ENCODE measurements around the gene SYDE2. TPM values are rescaled to one million over a fixed set of nuclear protein-coding genes. Genes with fewer than 3 reads are reported as not detected.
"Not testable (repeated sequence)": the region's sequence is repeated elsewhere in the genome, so short reads cannot be mapped to it uniquely, and the experiment has no call there.

SYDE2 gene
- total RNA-seq, 2 donors from 2014 or later = 12.2 to 17.5 TPM

DNA sequence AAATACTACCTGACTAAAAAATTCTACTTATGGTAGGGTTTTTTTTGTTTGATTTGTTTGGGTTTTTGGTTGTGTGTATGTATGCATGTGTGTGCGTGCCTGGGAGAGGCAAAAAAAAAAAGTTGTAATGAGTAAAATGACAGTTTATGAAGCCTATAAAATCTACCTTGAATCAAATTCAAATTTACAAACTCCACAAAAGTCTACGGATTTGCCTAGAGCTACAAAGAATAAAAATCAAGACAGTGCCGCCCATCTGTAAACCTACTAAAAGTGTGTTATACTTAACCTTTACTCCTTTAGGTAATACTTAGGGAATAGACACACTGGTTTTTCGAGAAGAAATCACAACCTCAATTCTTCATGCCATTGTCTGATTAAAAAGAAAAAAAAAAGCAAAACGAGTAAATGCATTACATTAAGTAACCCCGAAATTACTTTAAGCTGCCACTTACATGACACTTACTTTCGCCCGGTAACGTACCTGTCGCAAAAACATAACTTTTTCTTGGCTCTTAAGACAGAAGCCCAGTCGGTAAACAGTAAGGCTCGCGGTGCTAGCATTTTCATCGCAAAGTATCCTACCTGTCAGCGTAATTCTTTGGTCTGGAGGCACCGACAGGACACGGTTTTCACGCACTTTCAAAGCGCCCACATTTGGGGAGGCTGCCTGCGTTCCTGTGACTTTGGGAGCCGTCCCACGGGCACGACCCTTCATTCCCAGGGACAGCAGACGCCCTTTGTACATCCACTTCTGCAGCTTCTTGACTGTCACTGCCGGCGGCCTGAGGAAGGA is 951 bp downstream of the SYDE2 start:
- ATAC-seq = no peak
- TF ChIP-seq CTCF (IDR thresholded peaks at IDR 0.05) (no peak), POLR2A (IDR thresholded peaks at IDR 0.05) (peak in 1 of 3 donors; percentile 31)
- peaks cover 39% of the 10 kb centered on the region for H3K4me1 ChIP-seq
- H3K36me3 ChIP-seq (replicated peaks in 1 of 2; ENCODE audit: insufficient read depth in 1 of 2, low read depth in 2 of 2) = no peaks in the 10 kb centered on the region
- WGBS, 2 donors = 3 to 5% methylated on average over 22 to 25 of the region's 26 CpGs
- intact Hi-C loops (cut with DNase I) = no loop called here
- peak overlapping the region; percentile 67 to 86 for H3K4me3 ChIP-seq
- peak in 3 of 4 donors; percentile 12 to 47 (median 13) for DNase-seq
- H3K9me3 ChIP-seq = no peaks in the 10 kb centered on the region
- peak overlapping the region; percentile 77 to 99 (median 96) for H3K27ac ChIP-seq
- no peaks in the 10 kb centered on the region for H3K27me3 ChIP-seq

GRCh38 chr1:85198864-85199263 is 2.0 kb downstream of the SYDE2 start:
- H3K9me3 ChIP-seq = no peaks in the 10 kb centered on the region
- H3K27ac ChIP-seq = peak overlapping the region in 2 of 4 donors; percentile 16 to 94
- TF ChIP-seq CTCF (IDR thresholded peaks at IDR 0.05) (no peak), POLR2A (IDR thresholded peaks at IDR 0.05) (no peak)
- H3K4me3 ChIP-seq = peak overlapping the region in 1 of 2 donors; percentile 67
- ATAC-seq = no peak
- WGBS, 2 donors = 7 to 12% methylated on average over 2 of the region's 2 CpGs
- no peak for DNase-seq
- H3K4me1 ChIP-seq = peaks cover 39% of the 10 kb centered on the region
- H3K27me3 ChIP-seq = no peaks in the 10 kb centered on the region
- H3K36me3 ChIP-seq (replicated peaks in 1 of 2; ENCODE audit: insufficient read depth in 1 of 2, low read depth in 2 of 2) = no peaks in the 10 kb centered on the region
- intact Hi-C loops (cut with DNase I) = no loop called here

GRCh38 chr1:85196358-85196757 is 4.5 kb downstream of the SYDE2 start:
- Histone ChIP-seq H3K36me3 (replicated peaks in 1 of 2; ENCODE audit: insufficient read depth in 1 of 2, low read depth in 2 of 2) (no peaks in the 10 kb centered on the region), H3K9me3 (no peaks in the 10 kb centered on the region), H3K27me3 (no peaks in the 10 kb centered on the region), H3K4me1 (peaks cover 27% of the 10 kb centered on the region), H3K4me3 (no peak overlapping the region), H3K27ac (peak overlapping the region in 1 of 4 donors; percentile 5)
- ATAC-seq = no peak
- intact Hi-C loops (cut with DNase I) = no loop called here
- TF ChIP-seq POLR2A (IDR thresholded peaks at IDR 0.05) (no peak), CTCF (IDR thresholded peaks at IDR 0.05) (no peak)
- DNase-seq = no peak

DNA sequence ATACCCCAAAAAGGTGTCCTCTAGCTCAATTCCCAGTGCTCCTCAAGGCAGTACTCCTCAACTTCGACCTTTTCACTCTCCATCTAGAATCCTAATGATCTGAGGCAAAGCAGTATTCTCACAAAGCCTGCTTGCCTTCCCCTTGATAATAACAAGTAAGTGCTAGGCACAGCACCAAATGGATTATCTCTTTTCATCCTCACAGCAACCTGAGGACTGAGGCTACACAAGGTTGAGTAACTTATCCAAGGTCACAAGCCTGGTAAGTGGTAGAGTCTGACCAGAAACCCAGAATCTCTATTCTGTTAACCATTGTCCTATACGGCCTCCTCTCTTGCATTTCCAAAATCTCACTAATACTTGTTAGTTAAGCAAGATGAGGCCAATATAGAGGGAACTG is 5.1 kb downstream of the SYDE2 start:
- H3K4me3 ChIP-seq = no peak overlapping the region
- DNase-seq (no peak), ATAC-seq (no peak)
- H3K27me3 ChIP-seq = no peaks in the 10 kb centered on the region
- no peaks in the 10 kb centered on the region for H3K36me3 ChIP-seq (replicated peaks in 1 of 2; ENCODE audit: insufficient read depth in 1 of 2, low read depth in 2 of 2)
- TF ChIP-seq CTCF (IDR thresholded peaks at IDR 0.05) = no peak
- TF ChIP-seq POLR2A (IDR thresholded peaks at IDR 0.05) = no peak
- peaks cover 27% of the 10 kb centered on the region for H3K4me1 ChIP-seq
- H3K9me3 ChIP-seq = no peaks in the 10 kb centered on the region
- peak overlapping the region in 1 of 4 donors; percentile 32 for H3K27ac ChIP-seq
- intact Hi-C loops (cut with DNase I) = no loop called here
- WGBS, 2 donors = 45 to 52% methylated on average over 2 of the region's 2 CpGs

GRCh38 chr1:85192129-85192528 is 8.7 kb downstream of the SYDE2 start:
- not testable (repeated sequence) for DNase-seq

More at GRCh38 chr1:85192129-85192528, 8.7 kb downstream of the SYDE2 start:
- ATAC-seq; H3K27me3 ChIP-seq; H3K9me3 ChIP-seq; H3K36me3 ChIP-seq (replicated peaks in 1 of 2; ENCODE audit: insufficient read depth in 1 of 2, low read depth in 2 of 2); H3K27ac ChIP-seq; intact Hi-C loops (cut with DNase I); H3K4me3 ChIP-seq: not testable (repeated sequence)
- peaks cover 15% of the 10 kb centered on the region for H3K4me1 ChIP-seq
